Stomach (tissue), 9 donors: ENCODE measurements around the gene BTBD17. TPM values are rescaled to one million over a fixed set of nuclear protein-coding genes. Genes with fewer than 3 reads are reported as not detected.

ENCODE experiments used
- DNase-seq, 2 donors: peaks; one replicate each; pipeline versions ENCODE4 v3.0.0 to v3.0.0-alpha.2; 2013 to 2019
- H3K27ac ChIP-seq, 5 donors: fragments of 200-600 bp in 4 of 5; sonication (generic) in 4 of 5; one replicate each; pipeline ENCODE4 v1.5.1; 2013 to 2019; ENCODE audit warnings: mild to moderate bottlenecking in 1 of 5, moderate library complexity in 1 of 5
- H3K27me3 ChIP-seq, 3 donors: fragments of 200-600 bp; sonication (generic); one replicate each; pipeline ENCODE4 v1.5.1; 2017 to 2019; ENCODE audit warnings: mixed run types in 1 of 3
- H3K36me3 ChIP-seq, 4 donors: fragments of 200-600 bp; sonication (generic); 1 replicate in 3 of 4; 2 replicates in 1 of 4; pipeline ENCODE4 v1.5.1; 2016 to 2019
- H3K4me1 ChIP-seq, 4 donors: fragments of 200-600 bp; sonication (generic); one replicate each; pipeline ENCODE4 v1.5.1; 2016 to 2019
- H3K4me3 ChIP-seq, 4 donors: fragments of 200-600 bp; sonication (generic) in 3 of 4; one replicate each; pipeline ENCODE4 v1.5.1; 2016 to 2019; ENCODE audit warnings: mild to moderate bottlenecking in 1 of 4
- H3K9me3 ChIP-seq, 4 donors: fragments of 200-600 bp; sonication (generic); one replicate each; pipeline ENCODE4 v1.5.1; 2016 to 2019
- CTCF ChIP-seq, 7 experiments: fragments of 450-650 bp in 4 of 7; fragments of 200-600 bp in 3 of 7; sonication (generic) in 3 of 7; IDR thresholded peaks; one replicate each; pipeline ENCODE4 v1.5.1; 2016 to 2019; ENCODE audit warnings: antibody characterized with exemption in 7 of 7, control low read depth in 2 of 7, mild to moderate bottlenecking in 1 of 7
- EP300 ChIP-seq: sonication (generic); formaldehyde crosslinking; IDR thresholded peaks from one replicate; pipeline ENCODE4 v1.6.1; 2017; ENCODE audit warnings: antibody characterized with exemption
- POLR2A ChIP-seq, 4 donors: fragments of 450-650 bp; IDR thresholded peaks; one replicate each; pipeline ENCODE4 v1.6.1; 2016; ENCODE audit warnings: antibody characterized with exemption in 4 of 4, control low read depth in 2 of 4, mild to moderate bottlenecking in 1 of 4, moderate library complexity in 1 of 4
- POLR2AphosphoS5 ChIP-seq, 3 donors: sonication (generic); formaldehyde crosslinking; IDR thresholded peaks; one replicate each; pipeline ENCODE4 v1.6.1; 2016; ENCODE audit warnings: antibody characterized with exemption in 3 of 3
- WGBS, 5 donors: extraction: QIAGEN DNeasy Blood & Tissue Kit in 3 of 5; methylation state at CpG; one replicate each; pipeline versions ENCODE4 v1.1.5 to v1.1.7; 2013 to 2018; 5-methylcytosine and 5-hydroxymethylcytosine counted together
- intact Hi-C: fragments of 100-400 bp; cut with DNase I; formaldehyde crosslinking; loops from one replicate; pipeline ENCODE4 v1.15.1; 2023; ENCODE audit warnings: low total_unique reads
- polyA plus RNA-seq, 3 donors: library from polyadenylated mRNA; stranded (reverse); fragments of 200-250 nt; gene quantifications; one replicate each; pipeline ENCODE4 v1.2.3, GENCODE V29; 2013
- total RNA-seq, 5 donors: library from RNA; depleted of rRNA; stranded (reverse); fragments of >200 nt; gene quantifications; one replicate each; pipeline versions ENCODE4 v1.1.0 to v1.2.3, GENCODE V29; 2014 to 2016
- donor health status: healthy with polysubstance abuse.
- donor health status: Bipolar disorder and iron deficiency.
- donor health status: healthy.

Gene BTBD17
- total and polyA plus RNA-seq, 8 donors: not detected

- DNase-seq: peak; percentile 34 to 71
- intact Hi-C loops: no loop called here
- H3K27me3 ChIP-seq: peaks cover 26 to 100% (median 78%) of the 10 kb centered on the region in 3 donors
These were observed 7.5 kb downstream of the BTBD17 start for GRCh38 chr17:74354123-74354522.

GRCh38 chr17:74353446-74354060 is 8.1 kb downstream of the BTBD17 start:
- no peak for TF ChIP-seq EP300
- no peak for TF ChIP-seq POLR2A (IDR thresholded peaks at IDR 0.05)
- no peak for TF ChIP-seq CTCF (IDR thresholded peaks at IDR 0.05)
- no peak for TF ChIP-seq POLR2AphosphoS5 (IDR thresholded peaks at IDR 0.05)
- H3K9me3 ChIP-seq: no peaks in the 10 kb centered on the region
- peaks cover 26 to 100% (median 74%) of the 10 kb centered on the region in 3 donors for H3K27me3 ChIP-seq
- intact Hi-C loops: no loop called here
- no peak overlapping the region for H3K4me3 ChIP-seq
- no peaks in the 10 kb centered on the region for H3K36me3 ChIP-seq
- WGBS, 5 donors: 67 to 82% (median 76%) methylated on average over 8 to 10 of the region's 10 CpGs
- peaks cover 7 to 29% (median 17%) of the 10 kb centered on the region in 4 donors for H3K4me1 ChIP-seq
- H3K27ac ChIP-seq: no peak overlapping the region
- no peak for DNase-seq

More at GRCh38 chr17:74354123-74354522, 7.5 kb downstream of the BTBD17 start:
- TF ChIP-seq POLR2A (IDR thresholded peaks at IDR 0.05) (no peak), EP300 (no peak), POLR2AphosphoS5 (IDR thresholded peaks at IDR 0.05) (no peak), CTCF (IDR thresholded peaks at IDR 0.05) (peak in 3 of 7 experiments; percentile 10 to 21 (median 14))
- Histone ChIP-seq H3K4me1 (peaks cover 7 to 29% (median 17%) of the 10 kb centered on the region in 4 donors), H3K9me3 (no peaks in the 10 kb centered on the region), H3K27ac (no peak overlapping the region), H3K4me3 (no peak overlapping the region), H3K36me3 (no peaks in the 10 kb centered on the region)
- 6 to 18% (median 10%) methylated on average over 21 to 29 of the region's 29 CpGs for WGBS, 5 donors

- intact Hi-C loops: no loop called here
These were observed 10.0 kb downstream of the BTBD17 start for GRCh38 chr17:74351552-74352210.

More at GRCh38 chr17:74351552-74352210, 10.0 kb downstream of the BTBD17 start:
- Histone ChIP-seq H3K9me3 (no peaks in the 10 kb centered on the region), H3K4me3 (no peak overlapping the region), H3K36me3 (no peaks in the 10 kb centered on the region), H3K27me3 (peaks cover 14 to 92% (median 58%) of the 10 kb centered on the region in 3 donors), H3K4me1 (peaks cover 2 to 18% (median 6%) of the 10 kb centered on the region in 4 donors), H3K27ac (no peak overlapping the region)
- DNase-seq: peak in 1 of 2 donors; percentile 41
- 6 to 75% (median 11%) methylated on average over 1 to 55 of the region's 55 CpGs for WGBS, 5 donors
- TF ChIP-seq POLR2AphosphoS5 (IDR thresholded peaks at IDR 0.05) (no peak), CTCF (IDR thresholded peaks at IDR 0.05) (no peak), POLR2A (IDR thresholded peaks at IDR 0.05) (no peak), EP300 (no peak)
